GM08714 (cell line): ENCODE data around the gene JARID2.

Experiments used
- H3K4me3 ChIP-seq: fragments of 200-500 bp; sonication (Bioruptor generic); 2 replicates; pipeline ENCODE4 v1.5.1; 2014; ENCODE audit warnings: mild to moderate bottlenecking, low read length, inconsistent platforms
- ZNF274 ChIP-seq: IDR thresholded peaks from 2 replicates; pipeline ENCODE4 v1.6.1; 2012; ENCODE audit warnings: mild to moderate bottlenecking, low read depth, low read length

The JARID2 gene

DNA sequence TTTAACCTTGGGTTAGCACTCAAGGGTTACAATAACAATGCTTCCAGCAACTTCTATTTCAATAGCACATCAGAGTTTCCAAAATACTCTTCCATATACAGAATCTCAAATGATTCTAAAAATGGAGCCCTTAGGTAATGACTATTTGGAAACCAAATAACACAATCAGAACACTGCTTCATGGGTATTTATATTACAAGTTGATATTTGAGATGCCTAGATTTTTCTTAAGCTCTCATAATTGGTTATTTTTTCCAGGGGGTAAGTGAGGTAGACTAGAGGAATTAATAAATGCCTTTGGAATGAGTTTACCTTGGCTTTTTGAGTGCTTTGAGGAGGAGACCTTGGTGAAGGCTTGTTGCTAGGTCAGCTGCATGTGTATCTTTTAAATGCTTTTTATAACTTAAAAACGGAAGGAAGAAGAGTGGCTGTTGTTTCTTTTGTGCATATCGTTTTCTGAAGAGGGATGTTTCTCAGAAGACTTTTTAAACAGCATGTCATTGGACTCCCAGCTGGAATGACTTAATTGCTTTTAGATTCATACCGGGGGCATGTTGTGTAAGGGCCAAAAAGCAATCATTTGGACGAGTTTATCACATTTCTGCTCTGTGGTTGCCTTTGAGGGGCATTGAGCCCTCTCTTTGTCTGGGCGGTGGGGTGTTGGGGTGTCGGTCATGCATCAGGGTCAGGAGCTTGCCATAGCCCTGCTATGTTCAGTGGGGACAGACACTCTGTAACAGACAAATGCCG lies 230.9 kb downstream of the JARID2 start:
- no peak overlapping the region for H3K4me3 ChIP-seq

GRCh38 chr6:15477746-15478145 lies 231.9 kb downstream of the JARID2 start:
- no peak overlapping the region for H3K4me3 ChIP-seq
- no peak for TF ChIP-seq ZNF274

More for the DNA sequence above, 230.9 kb downstream of the JARID2 start:
- TF ChIP-seq ZNF274 = no peak

- no peak overlapping the region for H3K4me3 ChIP-seq
- TF ChIP-seq ZNF274 = no peak
Measured at GRCh38 chr6:15479761-15480160, 233.9 kb downstream of the JARID2 start.

DNA sequence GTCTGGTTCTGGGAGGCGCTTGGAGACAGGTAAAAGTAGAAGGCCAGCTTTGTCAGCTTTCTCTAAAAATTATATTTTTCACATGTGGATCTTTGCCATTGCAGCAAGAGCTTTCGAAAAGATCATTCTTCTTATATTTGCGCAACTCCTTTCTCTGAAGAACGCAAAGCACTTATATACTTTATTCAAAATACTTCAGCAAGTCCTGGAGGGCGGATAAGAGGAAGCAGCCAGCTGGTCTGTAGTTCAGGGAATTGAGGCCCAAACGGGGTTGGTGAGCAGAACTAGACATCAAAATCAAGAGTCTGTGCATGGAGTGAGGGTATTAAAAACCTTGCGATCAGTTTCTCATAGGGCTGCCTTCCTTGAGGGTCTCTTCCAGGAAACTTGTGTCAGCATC lies 234.7 kb downstream of the JARID2 start:
- H3K4me3 ChIP-seq = no peak overlapping the region
- no peak for TF ChIP-seq ZNF274

- no peak overlapping the region for H3K4me3 ChIP-seq
- TF ChIP-seq ZNF274 = no peak
Measured at GRCh38 chr6:15481390-15482291, 235.8 kb downstream of the JARID2 start.

DNA sequence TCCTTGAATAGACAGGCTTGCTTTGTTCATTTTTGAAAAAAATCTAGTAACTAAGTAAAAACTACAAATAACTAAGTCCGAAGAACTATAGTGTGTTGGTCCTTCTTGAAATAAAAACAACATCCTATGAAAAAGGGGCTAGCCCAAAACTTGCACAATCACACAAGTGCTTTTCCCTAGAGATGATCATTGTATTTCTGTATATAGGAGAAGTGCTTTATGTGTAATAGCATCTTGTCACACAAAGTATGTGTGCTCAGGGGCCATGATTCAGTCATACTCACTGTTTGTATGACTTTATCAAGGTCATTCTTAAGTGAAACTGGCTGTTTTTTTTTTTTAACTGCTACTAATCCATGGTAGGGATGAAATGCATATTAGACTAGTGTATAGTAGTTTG lies 237.2 kb downstream of the JARID2 start:
- H3K4me3 ChIP-seq = no peak overlapping the region
- no peak for TF ChIP-seq ZNF274

GRCh38 chr6:15484140-15484539 lies 238.3 kb downstream of the JARID2 start:
- no peak for TF ChIP-seq ZNF274

GRCh38 chr6:15484821-15485220 lies 239.0 kb downstream of the JARID2 start:
- no peak for TF ChIP-seq ZNF274

More at GRCh38 chr6:15484140-15484539, 238.3 kb downstream of the JARID2 start:
- H3K4me3 ChIP-seq = no peak overlapping the region

DNA sequence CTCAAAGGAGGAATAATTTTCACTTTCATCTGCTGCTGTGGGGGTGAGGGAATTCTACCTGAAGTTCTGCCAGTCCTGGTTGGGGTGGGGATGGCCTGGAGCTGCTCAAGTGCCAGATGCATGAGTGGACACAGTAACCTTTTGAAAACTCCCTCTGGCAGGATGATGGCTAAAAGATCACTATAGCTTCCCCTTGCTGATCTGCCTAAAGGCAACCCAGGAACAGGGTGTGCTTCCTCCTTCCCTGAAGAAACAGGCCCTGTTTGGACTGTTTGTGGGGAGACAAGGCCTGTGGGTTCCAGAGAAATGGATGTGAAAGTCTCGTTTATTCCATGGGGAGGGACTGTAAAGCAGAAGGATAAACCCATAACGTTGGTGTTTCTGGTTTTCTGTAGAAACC lies 240.1 kb downstream of the JARID2 start:
- no peak for TF ChIP-seq ZNF274
- H3K4me3 ChIP-seq = no peak overlapping the region

More at GRCh38 chr6:15484821-15485220, 239.0 kb downstream of the JARID2 start:
- H3K4me3 ChIP-seq = no peak overlapping the region

DNA sequence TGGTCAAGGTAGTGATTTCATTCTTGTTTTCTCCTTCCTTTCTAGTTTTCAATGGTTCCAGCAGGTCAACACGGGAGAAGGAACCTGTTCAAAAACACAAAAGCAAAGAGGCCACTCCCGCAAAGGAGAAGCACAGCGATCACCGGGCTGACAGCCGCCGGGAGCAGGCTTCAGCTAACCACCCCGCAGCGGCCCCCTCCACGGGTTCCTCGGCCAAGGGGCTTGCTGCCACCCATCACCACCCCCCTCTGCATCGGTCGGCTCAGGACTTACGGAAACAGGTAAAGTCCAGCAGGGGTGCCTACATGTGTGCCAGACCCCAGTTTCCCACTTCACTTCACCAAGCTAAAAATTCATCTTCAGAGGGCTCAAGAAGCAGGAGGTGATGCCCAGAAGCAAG lies 241.4 kb downstream of the JARID2 start:
- TF ChIP-seq ZNF274 = no peak
- H3K4me3 ChIP-seq = no peak overlapping the region

DNA sequence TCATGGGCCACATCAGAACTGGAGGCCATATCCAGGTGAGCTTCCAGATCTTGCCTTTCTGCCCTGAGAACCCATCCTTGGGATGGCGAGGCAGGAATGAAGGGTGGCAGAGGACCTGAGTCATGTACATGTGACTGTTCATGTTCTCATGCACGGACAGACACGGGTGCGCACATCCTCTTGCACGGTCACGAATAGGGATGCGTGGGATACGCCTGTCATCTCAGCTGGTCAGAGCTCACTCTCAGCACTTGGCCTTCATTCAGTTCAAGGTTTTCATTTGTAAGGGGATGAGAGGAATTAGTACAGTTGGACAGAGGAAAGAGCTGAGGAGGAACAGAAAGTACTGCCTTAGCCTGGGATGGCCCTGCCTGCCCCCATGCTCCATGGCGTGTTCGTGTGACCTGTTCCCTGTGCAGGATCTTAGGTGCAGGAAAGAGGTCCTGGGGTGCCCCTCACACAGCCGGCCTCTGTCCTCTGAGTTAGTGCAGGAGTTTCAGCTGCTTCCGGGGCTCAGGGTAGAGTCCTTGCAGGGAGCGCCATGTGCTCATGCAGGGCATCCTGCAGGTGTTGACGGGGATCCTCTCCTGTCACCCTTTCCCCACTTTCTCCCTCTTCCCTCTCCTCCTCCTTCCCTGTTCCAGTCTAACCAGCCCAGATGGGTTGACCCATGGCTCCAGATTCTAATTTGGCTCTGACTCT lies 243.5 kb downstream of the JARID2 start:
- TF ChIP-seq ZNF274 = no peak

DNA sequence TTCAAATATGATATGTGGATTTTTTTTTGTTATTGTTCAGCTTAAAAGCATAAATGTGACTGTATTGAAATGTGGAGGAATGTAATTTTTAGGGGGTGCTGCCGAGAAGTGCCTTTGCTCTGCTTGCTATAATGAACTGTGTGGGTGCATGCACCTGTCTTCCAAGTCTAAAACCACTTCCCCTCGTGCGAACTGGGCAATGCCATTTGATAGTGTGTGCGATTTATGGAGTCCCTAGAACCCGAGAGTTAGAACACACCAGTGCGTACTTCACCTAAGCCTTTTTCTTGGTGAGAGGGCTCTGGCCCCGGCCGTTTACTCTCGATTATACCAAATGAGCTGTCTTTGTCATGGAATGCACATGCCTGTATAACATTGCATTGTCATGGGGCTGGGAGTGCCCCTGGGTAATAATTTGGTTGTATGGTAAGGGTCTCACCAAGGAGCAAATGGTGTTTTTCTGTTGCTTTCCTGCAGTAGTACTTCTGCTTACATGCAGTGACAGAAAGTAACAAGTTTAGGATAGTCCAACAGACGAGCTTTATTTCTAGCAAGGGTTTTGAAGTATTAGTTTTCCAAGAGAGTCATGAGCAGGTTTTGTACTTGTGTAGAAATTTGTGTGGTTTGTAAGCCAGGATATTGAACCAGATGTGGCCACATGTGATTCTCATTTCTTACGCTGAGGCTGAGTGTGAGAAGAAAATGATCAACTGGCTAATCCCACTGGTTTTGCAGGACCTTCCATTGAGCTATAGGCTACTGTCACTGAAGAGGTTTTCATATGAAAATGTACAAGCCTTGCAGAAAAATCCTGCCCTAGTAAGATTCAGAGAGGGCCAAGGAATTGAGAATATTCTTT lies 244.6 kb downstream of the JARID2 start:
- TF ChIP-seq ZNF274 = no peak
- H3K4me3 ChIP-seq = no peak overlapping the region

More for the DNA sequence above, 243.5 kb downstream of the JARID2 start:
- H3K4me3 ChIP-seq = no peak overlapping the region

DNA sequence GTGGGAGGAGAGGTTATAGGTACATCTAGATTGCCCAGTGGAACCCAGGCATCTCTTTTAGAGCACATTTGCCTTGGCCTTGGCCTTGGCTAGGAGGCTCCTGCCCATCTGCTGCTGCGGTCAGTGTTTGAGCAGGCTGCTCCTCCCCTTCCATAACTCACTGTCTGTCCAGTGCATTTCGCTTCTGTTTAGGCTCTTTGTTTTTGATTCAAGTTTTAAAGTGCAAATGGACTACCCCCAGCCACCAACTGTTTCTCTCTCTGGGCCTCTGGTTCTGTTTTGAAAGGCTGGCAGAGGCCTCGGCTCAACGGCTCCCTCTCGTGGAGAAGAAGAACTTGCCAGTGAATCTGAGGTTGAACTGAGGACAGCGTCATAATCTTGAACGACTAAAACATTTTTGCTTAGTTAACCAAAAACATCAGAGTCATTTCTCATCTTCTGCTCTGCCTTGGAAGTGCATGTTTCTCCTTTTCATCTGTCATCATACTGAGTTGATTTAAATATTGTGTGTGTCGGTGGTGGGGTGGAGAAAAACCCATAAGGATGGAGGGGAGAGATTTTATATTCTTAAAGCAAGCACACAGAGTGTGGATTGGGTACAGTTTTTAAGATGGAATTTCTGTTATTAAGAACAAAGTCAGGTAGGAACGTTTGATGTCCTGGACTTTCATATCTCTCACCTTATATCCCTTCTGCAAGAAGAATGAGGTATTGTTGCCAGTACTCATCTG lies 245.6 kb downstream of the JARID2 start:
- no peak overlapping the region for H3K4me3 ChIP-seq
- TF ChIP-seq ZNF274 = no peak
